Endothelial cell of umbilical vein (primary cell): ENCODE measurements around the gene JMJD7. TPM values are rescaled to one million over a fixed set of nuclear protein-coding genes. Genes with fewer than 3 reads are reported as not detected.
A peak's percentile ranks its signal among the peaks of the same experiment; 100 is the strongest.

Experiments
- BruUV-seq: library from RNA; stranded (reverse); fragments of 400-500 nt; replicated peaks from 2 replicates; lab custom pipeline; 2021; lab: Mats Ljungman, UMichigan
- CTCF ChIA-PET: fragments of 300-600, 350-600 bp; sonication (Branson Sonifier 250); formaldehyde crosslinking; loops from one replicate; lab custom pipeline; 2021; ENCODE audit warnings: antibody characterized with exemption, inconsistent platforms; lab: Charles Lee
- POLR2A ChIA-PET: fragments of 300-600, 350-600 bp; sonication (Branson Sonifier 250); formaldehyde crosslinking; loops from one replicate; lab custom pipeline; 2021; ENCODE audit warnings: antibody characterized with exemption, inconsistent platforms; lab: Charles Lee
- DNase-seq: peaks from one replicate; pipeline ENCODE4 v3.0.0-alpha.2; 2011; ENCODE audit warnings: low read depth, low spot score
- FAIRE-seq: peaks from 2 replicates; lab custom pipeline; 2011; peaks lifted over from hg19 to GRCh38; lab: Jason Lieb, UNC
- H2AFZ ChIP-seq: 2 replicates; pipeline ENCODE4 v1.6.0; 2012; ENCODE audit warnings: low read depth, low read length, control low read depth, inconsistent platforms
- H3K27ac ChIP-seq: 2 replicates; pipeline ENCODE4 v1.5.1; 2011; ENCODE audit warnings: low read depth, mild to moderate bottlenecking, control low read depth, low read length, moderate library complexity; ENCODE audit not compliant: insufficient read depth
- H3K27me3 ChIP-seq, 2 experiments: 2 replicates each; pipeline versions ENCODE4 v1.6.0 to v1.6.1; 2011; ENCODE audit warnings: low read length in 2 of 2, mixed read lengths in 1 of 2; ENCODE audit not compliant: control insufficient read depth in 2 of 2, insufficient read depth in 2 of 2
- H3K36me3 ChIP-seq, 2 experiments: 2 replicates in 1 of 2; 3 replicates in 1 of 2; pipeline ENCODE4 v1.5.1; 2011; ENCODE audit warnings: low read length in 2 of 2, mild to moderate bottlenecking in 1 of 2, moderate library complexity in 1 of 2; ENCODE audit not compliant: control insufficient read depth in 2 of 2, insufficient read depth in 2 of 2; ENCODE audit errors: extremely low read depth in 1 of 2
- H3K4me1 ChIP-seq: 3 replicates; pipeline ENCODE4 v1.5.1; 2011; ENCODE audit warnings: mild to moderate bottlenecking, low read length; ENCODE audit not compliant: control insufficient read depth, insufficient read depth; ENCODE audit errors: extremely low read depth
- H3K4me2 ChIP-seq: 2 replicates; pipeline ENCODE4 v1.6.1; 2011; ENCODE audit warnings: low read length, control low read depth, mixed read lengths; ENCODE audit not compliant: insufficient read depth
- H3K4me3 ChIP-seq, 3 experiments: fragments of 200-600 bp in 1 of 3; sonication (generic), shearing (Covaris generic) in 1 of 3; replicated peaks in 1 of 3; 2 replicates each; pipeline ENCODE4 v1.5.1; 2011 to 2016; ENCODE audit warnings: control low read depth in 3 of 3, low read length in 3 of 3, mild to moderate bottlenecking in 2 of 3, inconsistent platforms in 1 of 3, low read depth in 1 of 3, moderate library complexity in 1 of 3; ENCODE audit not compliant: insufficient read depth in 1 of 3
- H3K79me2 ChIP-seq: 2 replicates; pipeline ENCODE4 v1.6.0; 2012; ENCODE audit warnings: low read length, inconsistent platforms; ENCODE audit not compliant: control insufficient read depth, insufficient read depth
- H3K9ac ChIP-seq: replicated peaks from 2 replicates; pipeline ENCODE3; 2011; ENCODE audit warnings: low read length, control low read depth; ENCODE audit not compliant: insufficient read depth; ENCODE audit errors: extremely low read depth
- H3K9me1 ChIP-seq: replicated peaks from 3 replicates; pipeline ENCODE4 v1.6.0; 2011; ENCODE audit warnings: mild to moderate bottlenecking, low read length; ENCODE audit not compliant: control insufficient read depth, insufficient read depth; ENCODE audit errors: extremely low read depth
- H3K9me3 ChIP-seq: replicated peaks from 2 replicates; pipeline ENCODE4 v1.5.1; 2012; ENCODE audit warnings: low read length, inconsistent platforms; ENCODE audit not compliant: control insufficient read depth, insufficient read depth
- H4K20me1 ChIP-seq: replicated peaks from 2 replicates; pipeline ENCODE3; 2011; ENCODE audit warnings: mild to moderate bottlenecking, low read length; ENCODE audit not compliant: control insufficient read depth, insufficient read depth; ENCODE audit errors: extremely low read depth
- CTCF ChIP-seq, 2 donors: IDR thresholded peaks; 1 replicate in 1 of 2; 2 replicates in 1 of 2; pipeline ENCODE4 v1.5.1; 2011; ENCODE audit warnings: low read length in 2 of 2, mild to moderate bottlenecking in 2 of 2, moderate library complexity in 2 of 2, control low read depth in 1 of 2, inconsistent platforms in 1 of 2, low read depth in 1 of 2; ENCODE audit not compliant: insufficient read depth in 1 of 2; ENCODE audit errors: extremely low read depth in 1 of 2
- EZH2 ChIP-seq: IDR thresholded peaks from 2 replicates; pipeline ENCODE4 v1.6.1; 2012; ENCODE audit warnings: borderline replicate concordance, low read depth, mild to moderate bottlenecking, moderate library complexity, low read length, inconsistent platforms; ENCODE audit not compliant: severe bottlenecking
- FOS ChIP-seq: IDR thresholded peaks from 2 replicates; pipeline ENCODE4 v1.6.1; 2011; ENCODE audit warnings: mild to moderate bottlenecking, low read length, moderate library complexity, borderline replicate concordance; ENCODE audit not compliant: insufficient read depth
- GATA2 ChIP-seq: IDR thresholded peaks from 2 replicates; pipeline ENCODE4 v1.7.0; 2011; ENCODE audit warnings: low read depth, mild to moderate bottlenecking, moderate library complexity, mixed read lengths, low read length; ENCODE audit not compliant: insufficient read length, insufficient read depth
- JUN ChIP-seq: IDR thresholded peaks from 2 replicates; pipeline ENCODE4 v1.6.1; 2011; ENCODE audit warnings: borderline replicate concordance, low read depth; ENCODE audit not compliant: insufficient read length, insufficient read depth
- MYC ChIP-seq: IDR thresholded peaks from one replicate; pipeline ENCODE4 v1.6.1; 2011; ENCODE audit warnings: mild to moderate bottlenecking, low read depth, low read length
- POLR2A ChIP-seq: IDR thresholded peaks from 2 replicates; pipeline ENCODE4 v1.6.1; 2012; ENCODE audit warnings: low read depth, mild to moderate bottlenecking, control low read depth, low read length
- POLR2AphosphoS5 ChIP-seq: IDR thresholded peaks from 2 replicates; pipeline ENCODE4 v1.6.1; 2012; ENCODE audit warnings: low read depth, mild to moderate bottlenecking, control low read depth, low read length, moderate library complexity; ENCODE audit not compliant: insufficient read depth
- dilution Hi-C: fragments of 300-500 bp; cut with MboI; formaldehyde crosslinking; loops from one replicate; pipeline ENCODE4 v1.15.0; 2019; ENCODE audit warnings: low sequenced_read_pairs; ENCODE audit not compliant: extremely low pct_ligation_motif_present
- intact Hi-C: fragments of 100-400 bp; cut with micrococcal nuclease; formaldehyde crosslinking; loops from one replicate; pipeline ENCODE4 v1.10.0; 2022
- polyA plus RNA-seq, 4 experiments: library from polyadenylated mRNA; depleted of rRNA in 3 of 4; stranded (reverse) in 3 of 4; unstranded in 1 of 4; fragments of >200 nt; gene quantifications; 2 replicates each; pipeline versions ENCODE4 v1.2.1 to v1.2.3, GENCODE V29; 2011 to 2012; ENCODE audit warnings: missing spikeins in 1 of 4
- total RNA-seq: library from RNA; stranded (reverse); gene quantifications from 2 replicates; pipeline ENCODE4 v1.2.3, GENCODE V29; 2021
- TF ChIP-seq, protein P1 (sequence below): IDR thresholded peaks from 2 replicates; pipeline ENCODE4 v1.6.1; 2011; ENCODE audit not compliant: insufficient read depth, insufficient read length

Gene JMJD7
- total and polyA plus RNA-seq, 2 donors (not counting 3 experiments of a cell fraction or from before 2014, with no cell fraction given): 7.3 to 11.4 TPM

DNA sequence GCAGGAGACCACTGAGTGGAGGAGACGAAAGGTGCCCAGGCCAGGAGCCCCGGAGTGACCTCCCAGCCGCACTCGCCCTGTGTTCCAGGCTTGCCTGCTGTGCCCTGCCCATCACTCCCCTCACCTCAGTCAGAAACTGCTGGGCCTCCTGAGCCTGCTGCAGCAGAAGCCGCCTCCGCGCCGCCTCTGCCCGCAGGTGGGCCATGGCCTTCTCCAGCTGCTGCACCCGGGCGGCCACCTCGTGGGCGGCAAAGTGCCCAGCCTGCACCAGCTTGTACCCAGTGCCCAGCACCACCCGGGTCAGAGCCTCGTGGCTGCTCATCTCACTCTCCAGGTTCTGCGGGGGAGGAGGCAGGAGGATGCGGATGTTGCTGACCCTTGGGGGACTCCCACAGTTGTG is 28.4 kb downstream of the JMJD7 start:
- H4K20me1 ChIP-seq: no peaks in the 10 kb centered on the region
- POLR2A ChIA-PET: no interaction called here
- H3K9ac ChIP-seq: no peak overlapping the region
- no peak overlapping the region for H2AFZ ChIP-seq
- H3K9me3 ChIP-seq: no peaks in the 10 kb centered on the region
- intact Hi-C loops (no loop called here), dilution Hi-C loops (no loop called here)
- no peaks in the 10 kb centered on the region for H3K79me2 ChIP-seq
- H3K27ac ChIP-seq: no peak overlapping the region
- TF ChIP-seq GATA2 (no peak), JUN (no peak)
- H3K27me3 ChIP-seq: no peaks in the 10 kb centered on the region
- CTCF ChIA-PET: no interaction called here
- no TSS peak for BruUV-seq
- no peak overlapping the region for H3K4me3 ChIP-seq
- no peak overlapping the region for H3K4me2 ChIP-seq
- no peaks in the 10 kb centered on the region for H3K4me1 ChIP-seq
- DNase-seq: no peak
- no peak for FAIRE-seq
- peaks cover 5 to 38% of the 10 kb centered on the region in 2 experiments for H3K36me3 ChIP-seq
- H3K9me1 ChIP-seq: no peaks in the 10 kb centered on the region

- H3K4me3 ChIP-seq: no peak overlapping the region
- H3K4me1 ChIP-seq: no peaks in the 10 kb centered on the region
- H4K20me1 ChIP-seq: no peaks in the 10 kb centered on the region
- H3K27ac ChIP-seq: no peak overlapping the region
- no peaks in the 10 kb centered on the region for H3K9me1 ChIP-seq
- intact Hi-C loops: no loop called here
- ChIA-PET POLR2A (no interaction called here), CTCF (interaction anchor here (2.0 kb wide), 1 partner anchor 48 kb away, joined by 6 read pairs; no protein-coding TSS in a partner anchor)
- no peak overlapping the region for H3K4me2 ChIP-seq
- no peak overlapping the region for H2AFZ ChIP-seq
- BruUV-seq: TSS peak; percentile 12
- FAIRE-seq (no peak), DNase-seq (no peak)
- H3K9me3 ChIP-seq: no peaks in the 10 kb centered on the region
- no peaks in the 10 kb centered on the region for H3K27me3 ChIP-seq
- TF ChIP-seq JUN (no peak), EZH2 (no peak), POLR2A (no peak), FOS (no peak), GATA2 (no peak), MYC (no peak), CTCF (IDR thresholded peaks at IDR 0.05; ENCODE audit: extremely low read depth in 1 of 2, insufficient read depth in 1 of 2, low read depth in 1 of 2, low read length in 2 of 2) (no peak), POLR2AphosphoS5 (no peak)
- TF ChIP-seq, protein P1, sequence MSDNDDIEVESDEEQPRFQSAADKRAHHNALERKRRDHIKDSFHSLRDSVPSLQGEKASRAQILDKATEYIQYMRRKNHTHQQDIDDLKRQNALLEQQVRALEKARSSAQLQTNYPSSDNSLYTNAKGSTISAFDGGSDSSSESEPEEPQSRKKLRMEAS: no peak
- peaks cover 5 to 41% of the 10 kb centered on the region in 2 experiments for H3K36me3 ChIP-seq
- H3K9ac ChIP-seq: no peak overlapping the region
- no peaks in the 10 kb centered on the region for H3K79me2 ChIP-seq
- dilution Hi-C loops: no loop called here
Observed at GRCh38 chr15:41856716-41857115, 28.8 kb downstream of the JMJD7 start.
